Mesenchymal stem cell (in vitro differentiated cells and primary cell): ENCODE results near the gene PSMD1.

ENCODE experiments used
- DNase-seq: peaks from one replicate; pipeline ENCODE4 v3.0.0-alpha.2; 2013
- H2AFZ ChIP-seq: one replicate; pipeline ENCODE4 v1.6.1; 2013; ENCODE audit warnings: low read depth, mild to moderate bottlenecking, control low read depth, inconsistent platforms, low read length, moderate library complexity
- H2AK5ac ChIP-seq: 2 replicates; pipeline ENCODE4 v1.6.1; 2013; ENCODE audit warnings: low read length, moderate library complexity, mild to moderate bottlenecking, inconsistent platforms; ENCODE audit not compliant: severe bottlenecking
- H2BK120ac ChIP-seq: one replicate; pipeline ENCODE4 v1.6.1; 2013; ENCODE audit warnings: low read depth, mild to moderate bottlenecking, inconsistent platforms, low read length, moderate library complexity
- H2BK12ac ChIP-seq, 2 experiments: one replicate each; pipeline ENCODE4 v1.6.1; 2013; ENCODE audit warnings: inconsistent platforms in 2 of 2, low read length in 2 of 2, mild to moderate bottlenecking in 2 of 2, moderate library complexity in 2 of 2, control low read depth in 1 of 2
- H2BK15ac ChIP-seq: one replicate; pipeline ENCODE4 v1.6.1; 2013; ENCODE audit warnings: mild to moderate bottlenecking, low read depth, inconsistent platforms; ENCODE audit not compliant: poor library complexity, severe bottlenecking
- H2BK5ac ChIP-seq: 2 replicates; pipeline ENCODE4 v1.6.1; 2013; ENCODE audit warnings: low read depth, mild to moderate bottlenecking, low read length, control low read depth, inconsistent platforms; ENCODE audit not compliant: poor library complexity, severe bottlenecking
- H3K14ac ChIP-seq, 2 experiments: one replicate each; pipeline ENCODE4 v1.6.1; 2013; ENCODE audit warnings: inconsistent platforms in 2 of 2, low read length in 2 of 2, control low read depth in 1 of 2, mild to moderate bottlenecking in 1 of 2, moderate library complexity in 1 of 2
- H3K18ac ChIP-seq, 2 experiments: one replicate each; pipeline ENCODE4 v1.6.1; 2013; ENCODE audit warnings: inconsistent platforms in 2 of 2, low read length in 2 of 2, control low read depth in 1 of 2, low read depth in 1 of 2, mild to moderate bottlenecking in 1 of 2
- H3K23ac ChIP-seq, 2 experiments: one replicate each; pipeline ENCODE4 v1.6.1; 2013; ENCODE audit warnings: inconsistent platforms in 2 of 2, low read length in 2 of 2, mild to moderate bottlenecking in 2 of 2, moderate library complexity in 2 of 2, control low read depth in 1 of 2
- H3K27ac ChIP-seq: 2 replicates; pipeline ENCODE4 v1.5.1; 2013; ENCODE audit warnings: mild to moderate bottlenecking, moderate library complexity, low read length, control low read depth, inconsistent platforms; ENCODE audit not compliant: poor library complexity, severe bottlenecking
- H3K27me3 ChIP-seq, 2 experiments: 2 replicates each; pipeline versions ENCODE4 v1.6.1 to v1.7.0; 2013; ENCODE audit warnings: low read length in 2 of 2, mild to moderate bottlenecking in 2 of 2, moderate library complexity in 2 of 2, control low read depth in 1 of 2, inconsistent platforms in 1 of 2; ENCODE audit not compliant: control insufficient read depth in 1 of 2, insufficient read depth in 1 of 2
- H3K36me3 ChIP-seq, 2 experiments: 2 replicates each; pipeline versions ENCODE4 v1.6.1 to v1.7.0; 2013; ENCODE audit warnings: low read length in 2 of 2, control low read depth in 1 of 2, inconsistent platforms in 1 of 2, low read depth in 1 of 2, mild to moderate bottlenecking in 1 of 2; ENCODE audit not compliant: insufficient read depth in 2 of 2, control insufficient read depth in 1 of 2
- H3K4ac ChIP-seq, 2 experiments: one replicate each; pipeline ENCODE4 v1.6.1; 2013; ENCODE audit warnings: inconsistent platforms in 2 of 2, low read length in 2 of 2, mild to moderate bottlenecking in 2 of 2, moderate library complexity in 2 of 2, control low read depth in 1 of 2, low read depth in 1 of 2
- H3K4me1 ChIP-seq: 2 replicates; pipeline ENCODE4 v1.6.1; 2013; ENCODE audit warnings: low read depth, low read length, control low read depth; ENCODE audit not compliant: control insufficient read depth, insufficient read depth
- H3K4me2 ChIP-seq: 2 replicates; pipeline ENCODE4 v1.6.1; 2013; ENCODE audit warnings: low read length, mild to moderate bottlenecking, inconsistent platforms; ENCODE audit not compliant: poor library complexity, severe bottlenecking
- H3K4me3 ChIP-seq, 2 experiments: 2 replicates each; pipeline versions ENCODE4 v1.5.1 to v1.7.0; 2013; ENCODE audit warnings: low read length in 2 of 2, mild to moderate bottlenecking in 2 of 2, control low read depth in 1 of 2, low read depth in 1 of 2; ENCODE audit not compliant: insufficient read depth in 1 of 2
- H3K79me1 ChIP-seq: replicated peaks from 2 replicates; pipeline ENCODE4 v1.6.1; 2013; ENCODE audit warnings: mild to moderate bottlenecking, control low read depth, low read length, inconsistent platforms; ENCODE audit not compliant: poor library complexity, severe bottlenecking
- H3K9ac ChIP-seq: 2 replicates; pipeline ENCODE4 v1.7.0; 2013; ENCODE audit warnings: mild to moderate bottlenecking, low read length, moderate library complexity
- H3K9me3 ChIP-seq: 2 replicates; pipeline ENCODE4 v1.7.0; 2013; ENCODE audit warnings: mild to moderate bottlenecking, low read length; ENCODE audit not compliant: control insufficient read depth
- H4K8ac ChIP-seq: one replicate; pipeline ENCODE4 v1.6.1; 2013; ENCODE audit warnings: inconsistent platforms, mild to moderate bottlenecking, low read length, moderate library complexity
- H4K91ac ChIP-seq: one replicate; pipeline ENCODE4 v1.6.1; 2013; ENCODE audit warnings: mild to moderate bottlenecking, low read length, inconsistent platforms
- WGBS: methylation state at CpG from one replicate; pipeline ENCODE4 v1.1.7; 2013; ENCODE audit warnings: mixed read lengths; 5-methylcytosine and 5-hydroxymethylcytosine counted together

The PSMD1 gene

DNA sequence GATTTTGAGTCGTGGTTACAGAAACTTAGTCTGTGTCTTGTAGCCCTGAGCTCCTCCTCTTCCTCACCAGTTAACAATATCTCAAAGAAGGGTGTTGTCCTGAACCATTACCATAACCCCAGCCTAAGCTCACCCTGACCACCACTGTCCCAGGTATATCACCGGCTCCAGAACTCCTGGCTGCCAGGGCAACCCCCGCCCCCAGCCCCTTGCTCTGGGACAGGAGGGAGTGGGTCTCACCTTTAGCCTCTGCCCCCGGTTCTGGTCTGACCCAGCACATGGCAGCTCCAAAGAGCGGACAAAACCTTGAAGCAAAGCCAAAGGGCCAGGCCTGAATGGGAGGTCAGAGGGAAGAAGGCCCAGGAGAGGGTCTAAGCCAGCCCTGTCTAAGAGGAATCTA is 5.6 kb upstream of the PSMD1 start:
- no peak overlapping the region for H3K14ac ChIP-seq
- DNase-seq: no peak
- H3K9me3 ChIP-seq: no peaks in the 10 kb centered on the region
- H3K23ac ChIP-seq: no peak overlapping the region
- no peaks in the 10 kb centered on the region for H3K79me1 ChIP-seq
- H3K9ac ChIP-seq: no peak overlapping the region
- H2BK15ac ChIP-seq: no peak overlapping the region
- no peak overlapping the region for H2AK5ac ChIP-seq
- H3K4me3 ChIP-seq: no peak overlapping the region
- H3K4me2 ChIP-seq: no peak overlapping the region
- H2BK12ac ChIP-seq: peak overlapping the region in 1 of 2 experiments; percentile 31
- H3K27me3 ChIP-seq: peaks cover 39 to 43% of the 10 kb centered on the region in 2 experiments
- no peak overlapping the region for H3K27ac ChIP-seq
- no peak overlapping the region for H3K18ac ChIP-seq
- H3K36me3 ChIP-seq: no peaks in the 10 kb centered on the region
- H2BK120ac ChIP-seq: no peak overlapping the region
- H2BK5ac ChIP-seq: no peak overlapping the region
- WGBS: 76% methylated on average over 5 of the region's 5 CpGs
- H3K4me1 ChIP-seq: peaks cover 6% of the 10 kb centered on the region
- H2AFZ ChIP-seq: no peak overlapping the region
- no peak overlapping the region for H3K4ac ChIP-seq
- H4K91ac ChIP-seq: no peak overlapping the region
- no peak overlapping the region for H4K8ac ChIP-seq

DNA sequence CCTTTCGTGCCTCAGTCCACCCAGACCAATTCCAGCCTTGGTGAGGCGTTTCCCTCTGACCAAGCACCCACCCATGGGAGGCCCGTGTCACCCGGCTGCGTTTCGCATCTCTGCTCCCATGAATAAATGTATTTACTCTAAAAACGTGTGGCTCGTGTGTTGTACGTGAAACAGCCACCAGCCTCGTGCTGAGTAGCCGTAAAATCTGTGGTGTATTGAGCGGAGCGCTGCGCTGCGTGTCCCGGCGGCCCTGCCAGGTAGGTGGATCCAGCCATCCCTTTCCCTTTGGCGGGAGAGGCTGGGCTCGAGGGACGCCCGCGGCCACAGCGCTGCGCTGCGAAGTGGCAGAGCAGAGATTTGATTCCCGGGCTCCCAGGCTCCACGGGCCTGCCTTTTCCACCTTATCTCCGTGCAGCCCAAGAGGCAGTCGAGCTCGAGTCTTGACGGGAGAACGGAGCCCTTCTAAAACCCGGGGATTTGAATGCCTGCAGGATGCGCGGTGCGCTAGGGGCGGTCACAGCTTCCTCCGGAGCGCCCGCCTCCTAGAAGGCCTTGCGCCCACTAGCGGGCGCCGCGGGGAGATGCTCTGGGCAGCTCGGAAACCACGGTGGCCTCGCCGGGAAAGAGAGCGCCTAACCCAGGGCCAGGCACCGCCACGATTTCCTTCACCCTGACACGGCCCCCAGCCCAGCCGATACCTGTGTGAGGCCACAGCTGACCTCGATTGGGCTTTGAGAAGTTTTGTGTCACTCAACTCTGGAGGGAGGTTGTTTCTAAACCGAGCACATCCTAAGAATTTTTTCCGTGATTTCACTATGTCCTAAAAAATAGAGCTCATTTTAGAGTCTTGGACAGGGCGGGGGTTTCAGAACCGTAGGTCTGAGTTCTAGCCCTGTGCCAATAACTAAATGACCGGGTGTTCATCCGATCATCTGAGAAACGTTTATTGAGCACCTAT is 3.9 kb upstream of the PSMD1 start:
- Histone ChIP-seq H2BK12ac (no peak overlapping the region), H2AFZ (peak overlapping the region; percentile 78), H3K9ac (peak overlapping the region; percentile 84), H4K91ac (no peak overlapping the region), H3K18ac (no peak overlapping the region), H3K4me2 (peak overlapping the region; percentile 89), H2BK15ac (peak overlapping the region; percentile 67), H3K4ac (no peak overlapping the region), H3K9me3 (no peaks in the 10 kb centered on the region), H3K23ac (no peak overlapping the region), H3K36me3 (no peaks in the 10 kb centered on the region), H4K8ac (peak overlapping the region; percentile 27), H3K79me1 (no peaks in the 10 kb centered on the region), H3K4me3 (peak overlapping the region; percentile 39 to 83), H3K27ac (no peak overlapping the region), H3K27me3 (peaks cover 28 to 31% of the 10 kb centered on the region in 2 experiments), H2AK5ac (no peak overlapping the region), H2BK5ac (no peak overlapping the region), H3K14ac (no peak overlapping the region), H2BK120ac (no peak overlapping the region), H3K4me1 (peaks cover 6% of the 10 kb centered on the region)
- DNase-seq: peak; percentile 80
- WGBS: 16% methylated on average over 62 of the region's 62 CpGs

DNA sequence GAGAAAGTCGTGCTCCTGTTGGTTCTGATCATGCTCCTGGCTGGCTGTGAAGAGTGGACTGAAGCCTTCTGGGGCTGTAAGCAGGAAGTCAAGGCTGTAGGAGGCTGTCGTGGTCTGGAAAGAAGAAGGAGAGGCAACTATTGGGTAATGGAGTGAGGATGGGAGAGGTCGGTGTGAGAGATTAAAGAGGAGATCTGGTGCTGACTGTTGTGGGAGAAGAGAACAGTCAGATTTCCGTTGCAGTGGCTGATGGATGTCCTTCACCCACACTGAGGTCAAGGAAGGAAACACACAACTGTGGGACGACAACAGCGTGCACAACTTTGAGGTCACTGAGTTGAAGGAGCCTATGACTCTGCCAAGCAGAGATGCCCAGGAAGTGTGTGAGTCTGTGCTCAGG is 2.8 kb upstream of the PSMD1 start:
- H3K79me1 ChIP-seq: no peaks in the 10 kb centered on the region
- no peak overlapping the region for H2BK15ac ChIP-seq
- H3K36me3 ChIP-seq: no peaks in the 10 kb centered on the region
- H3K4ac ChIP-seq: no peak overlapping the region
- no peak overlapping the region for H3K23ac ChIP-seq
- peaks cover 17 to 23% of the 10 kb centered on the region in 2 experiments for H3K27me3 ChIP-seq
- no peaks in the 10 kb centered on the region for H3K9me3 ChIP-seq
- no peak overlapping the region for H3K18ac ChIP-seq
- no peak overlapping the region for H2AK5ac ChIP-seq
- H3K14ac ChIP-seq: no peak overlapping the region
- H2AFZ ChIP-seq: no peak overlapping the region
- no peak overlapping the region for H2BK5ac ChIP-seq
- H3K4me3 ChIP-seq: no peak overlapping the region
- WGBS: 80% methylated on average over 6 of the region's 6 CpGs
- H4K8ac ChIP-seq: no peak overlapping the region
- H3K4me1 ChIP-seq: peaks cover 6% of the 10 kb centered on the region
- no peak overlapping the region for H2BK12ac ChIP-seq
- no peak overlapping the region for H2BK120ac ChIP-seq
- no peak overlapping the region for H3K9ac ChIP-seq
- H4K91ac ChIP-seq: no peak overlapping the region
- H3K4me2 ChIP-seq: no peak overlapping the region
- no peak for DNase-seq
- H3K27ac ChIP-seq: no peak overlapping the region

DNA sequence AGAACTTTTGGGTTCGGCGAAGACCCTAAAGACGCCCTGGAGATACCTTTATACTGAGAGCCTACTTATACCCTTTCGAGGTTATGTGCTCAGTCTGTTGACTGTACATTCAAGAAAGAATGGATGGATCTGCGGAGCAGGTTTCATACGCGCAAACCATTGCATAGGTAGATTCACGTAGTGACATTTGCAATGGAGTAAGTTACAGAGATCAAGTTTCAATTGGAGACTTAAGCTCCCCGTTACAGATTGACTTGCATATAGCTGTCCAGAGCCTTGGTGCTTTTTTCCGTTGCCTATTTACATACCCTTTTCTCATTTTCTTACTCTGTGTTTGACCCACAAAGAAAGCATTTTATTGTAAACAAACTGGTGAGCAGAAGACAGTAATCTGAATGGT is 923 bp downstream of the PSMD1 start:
- 11% methylated on average over 9 of the region's 10 CpGs for WGBS
- no peak overlapping the region for H2BK120ac ChIP-seq
- H2BK12ac ChIP-seq: no peak overlapping the region
- no peak overlapping the region for H3K14ac ChIP-seq
- H4K8ac ChIP-seq: no peak overlapping the region
- no peak overlapping the region for H3K18ac ChIP-seq
- H3K27ac ChIP-seq: no peak overlapping the region
- H2BK15ac ChIP-seq: no peak overlapping the region
- no peaks in the 10 kb centered on the region for H3K27me3 ChIP-seq
- H3K9me3 ChIP-seq: no peaks in the 10 kb centered on the region
- peaks cover 3 to 15% of the 10 kb centered on the region in 2 experiments for H3K36me3 ChIP-seq
- H3K4me2 ChIP-seq: peak overlapping the region; percentile 81
- DNase-seq: peak; percentile 53
- H3K4me3 ChIP-seq: peak overlapping the region; percentile 91 to 97
- H3K23ac ChIP-seq: no peak overlapping the region
- H2AFZ ChIP-seq: no peak overlapping the region
- no peak overlapping the region for H2AK5ac ChIP-seq
- H2BK5ac ChIP-seq: no peak overlapping the region
- H3K4me1 ChIP-seq: peaks cover 2% of the 10 kb centered on the region
- H4K91ac ChIP-seq: no peak overlapping the region
- peak overlapping the region in 1 of 2 experiments; percentile 87 for H3K4ac ChIP-seq
- H3K79me1 ChIP-seq: peaks cover 3% of the 10 kb centered on the region
- H3K9ac ChIP-seq: peak overlapping the region; percentile 99
